NCI-H2227 (cell line): ENCODE measurements around the gene STAC2.

Source experiments
- DNase-seq: peaks from one replicate; lab custom pipeline; 2025; ENCODE audit not compliant: unreplicated experiment; lab: John Stamatoyannopoulos, UW

Gene STAC2

DNA sequence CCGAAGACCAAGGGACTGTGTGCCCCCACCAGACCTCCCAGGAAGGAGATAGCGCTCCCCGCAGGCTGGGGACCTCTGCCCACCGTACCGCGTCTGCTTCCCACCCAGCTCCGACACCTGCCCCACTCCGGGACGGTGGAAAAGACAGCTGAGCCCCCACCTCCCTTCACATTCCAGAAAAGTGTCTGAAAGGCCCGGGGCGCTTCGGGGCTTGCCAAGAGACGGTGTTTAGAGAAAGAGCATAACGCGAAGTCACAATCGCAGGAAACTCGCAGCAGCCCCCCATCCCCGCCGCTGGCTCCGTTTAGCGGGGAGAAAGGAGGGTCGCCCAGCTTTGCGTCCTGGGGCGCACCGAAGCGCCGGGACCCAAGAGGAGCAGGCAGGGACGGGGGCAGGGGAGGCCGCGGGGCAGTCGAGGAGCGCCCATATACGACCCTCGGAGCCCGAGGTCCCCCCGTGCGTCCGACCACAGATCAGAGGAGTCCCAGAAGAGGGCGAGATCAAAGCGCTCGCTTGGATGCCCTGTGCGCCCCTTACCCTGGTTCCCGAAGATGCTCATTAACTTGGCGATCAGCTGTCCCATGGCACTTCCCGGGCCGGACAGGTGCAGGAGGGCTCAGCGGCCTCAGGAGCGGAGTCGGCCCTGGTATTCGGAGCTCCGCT is 60.4 kb downstream of the STAC2 start:
- DNase-seq = no peak

DNA sequence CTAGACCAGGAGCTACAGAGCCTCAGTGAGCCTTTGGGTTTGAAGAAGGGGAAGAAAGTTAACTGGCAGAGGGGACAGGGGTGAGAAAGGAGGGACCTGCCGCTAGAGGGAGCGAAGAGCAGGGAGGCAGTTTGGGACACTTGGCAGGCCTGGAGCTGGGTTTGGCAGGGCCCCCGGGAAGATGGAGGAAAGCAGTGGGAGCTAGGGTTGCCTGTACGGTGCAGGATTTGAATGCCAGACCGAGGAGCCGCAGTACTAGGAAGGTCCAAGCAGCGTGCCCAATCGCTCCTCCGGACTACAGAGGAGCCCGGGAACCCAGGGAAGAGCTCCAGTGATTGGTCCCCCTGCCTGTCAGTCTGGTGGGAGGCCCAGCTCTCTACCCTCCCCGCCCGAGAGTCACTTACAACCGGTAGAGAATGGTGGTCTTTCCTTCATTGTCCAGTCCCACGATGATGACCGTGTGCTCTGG is 61.0 kb downstream of the STAC2 start:
- peak; percentile 74 for DNase-seq

DNA sequence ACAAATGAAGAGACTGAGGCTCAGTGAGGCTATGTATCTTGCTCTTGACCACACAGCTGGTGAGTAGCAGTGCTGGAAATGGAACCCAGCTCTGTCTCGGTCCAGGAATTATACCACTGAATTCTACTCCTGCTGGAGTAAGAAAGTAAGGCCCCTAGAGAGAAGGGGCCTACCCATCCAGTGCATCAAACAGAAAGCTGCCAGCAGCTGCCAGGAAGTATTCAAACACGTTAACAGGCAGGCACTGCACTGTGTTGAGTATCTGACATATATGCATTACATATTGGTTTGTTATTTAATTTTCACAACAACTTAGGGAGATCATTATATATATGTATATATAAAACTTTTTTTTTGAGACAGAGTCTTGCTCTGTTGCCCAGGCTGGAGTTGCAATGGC is 63.8 kb downstream of the STAC2 start:
- no peak for DNase-seq
